Measurements from ENCODE around the gene NOTCH3.
A peak's percentile ranks its signal among the peaks of the same experiment; 100 is the strongest.

The NOTCH3 gene

DNA sequence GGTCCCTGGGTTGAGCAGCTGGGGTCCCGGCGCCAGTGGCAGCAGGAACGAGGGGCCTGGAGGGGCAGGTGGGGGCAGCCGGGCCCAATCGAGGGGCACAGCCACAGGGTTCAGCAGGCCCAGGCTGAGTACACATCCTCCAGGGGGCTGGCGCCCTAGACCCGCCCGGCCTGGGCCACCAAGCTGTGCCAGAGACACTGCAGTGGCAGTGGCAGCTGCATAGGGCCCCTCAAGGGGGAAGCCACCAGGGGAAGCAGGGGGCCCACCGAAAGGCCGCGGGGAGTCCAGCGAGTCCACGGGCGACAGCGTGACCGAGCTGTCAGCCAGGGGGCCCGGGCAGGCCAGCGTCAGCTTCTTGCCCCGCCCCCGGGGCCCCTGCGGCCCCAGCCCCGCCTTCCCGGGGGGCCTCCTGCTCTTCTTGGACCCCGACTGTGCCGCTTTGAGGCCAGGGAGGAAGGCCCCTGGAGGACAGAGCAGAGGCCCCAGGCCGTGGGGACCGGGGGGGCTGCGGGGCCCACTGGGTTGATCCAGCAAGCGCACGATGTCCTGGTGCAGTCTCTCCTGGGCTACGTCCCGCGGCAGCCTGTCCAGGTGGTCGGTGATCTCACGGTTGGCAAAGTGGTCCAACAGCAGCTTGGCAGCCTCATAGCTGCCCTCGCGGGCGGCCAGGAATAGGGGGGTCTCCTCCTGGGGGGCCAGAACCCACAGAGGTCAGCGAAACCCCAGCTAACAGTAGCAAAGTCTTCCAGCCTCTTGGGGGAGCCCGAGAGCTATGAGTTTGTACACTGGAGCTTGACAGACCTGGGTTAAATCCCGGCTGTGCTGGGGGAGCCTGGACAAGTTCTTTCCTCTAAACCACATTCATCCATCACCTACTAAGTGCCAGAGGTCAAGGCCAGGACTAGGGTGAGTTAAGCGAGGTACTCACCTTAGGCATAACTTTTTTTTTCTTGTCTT is 39.5 kb downstream of the NOTCH3 start:
- DNase-seq (ENCODE audit: low read depth, low spot score) = no peak

DNA sequence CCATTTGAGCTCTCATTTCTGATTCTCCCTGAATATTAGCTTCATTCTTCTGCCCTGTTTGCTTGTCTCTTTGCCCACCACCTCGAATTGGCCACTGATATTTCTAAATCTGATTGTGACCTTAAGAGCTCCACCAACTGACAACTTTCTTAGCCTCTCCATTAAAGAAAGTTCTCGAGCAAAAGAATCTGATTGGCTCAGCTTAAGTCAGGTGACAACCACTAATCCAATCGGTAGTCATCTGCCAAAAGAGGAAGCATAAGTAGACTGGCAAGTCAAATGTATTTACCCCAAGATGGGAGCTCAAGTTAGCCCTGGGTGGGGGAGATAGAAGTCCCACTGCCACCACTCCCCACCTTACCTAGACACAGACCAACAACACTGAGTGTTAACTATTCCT is 41.5 kb downstream of the NOTCH3 start:
- no peak for DNase-seq (ENCODE audit: low read depth, low spot score)

DNA sequence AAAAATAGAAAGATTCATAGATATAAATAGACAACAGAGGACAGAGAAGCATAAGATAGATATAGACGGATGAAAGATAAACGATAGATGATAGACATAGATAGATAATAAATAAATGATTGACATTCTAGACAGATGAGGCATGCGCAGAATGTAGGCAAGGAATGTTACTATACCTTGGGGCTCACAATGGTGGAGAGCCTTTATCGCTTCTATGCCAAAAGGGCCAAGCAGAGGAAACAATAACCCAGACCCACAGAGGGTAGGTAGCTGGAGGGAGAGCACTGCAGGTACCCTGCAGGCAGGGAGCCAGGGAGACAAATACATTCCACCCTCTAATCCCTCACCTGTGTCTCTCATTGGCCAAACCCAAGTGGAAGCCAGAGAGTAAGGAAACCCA is 44.4 kb downstream of the NOTCH3 start:
- DNase-seq (ENCODE audit: low read depth, low spot score) = no peak

DNA sequence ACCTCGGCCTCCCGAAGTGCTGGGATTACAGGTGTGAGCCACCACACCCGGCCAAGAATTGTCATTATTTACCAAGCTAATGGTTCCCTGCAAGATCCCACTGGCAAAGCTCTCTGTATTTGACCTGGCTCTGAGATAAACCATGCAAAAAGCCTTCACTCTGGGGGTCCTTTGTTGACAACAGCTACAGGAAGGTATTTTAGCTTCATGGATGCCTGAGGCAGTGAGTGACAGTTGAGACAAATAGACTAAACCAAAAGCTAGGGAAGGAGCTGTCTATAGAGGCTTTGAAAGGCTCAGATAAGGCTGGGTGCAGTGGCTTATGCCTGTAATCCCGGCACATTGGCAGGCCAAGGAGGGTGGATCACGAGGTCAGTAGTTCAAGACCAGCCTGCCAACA is 45.5 kb downstream of the NOTCH3 start:
- DNase-seq (ENCODE audit: low read depth, low spot score) = no peak

DNA sequence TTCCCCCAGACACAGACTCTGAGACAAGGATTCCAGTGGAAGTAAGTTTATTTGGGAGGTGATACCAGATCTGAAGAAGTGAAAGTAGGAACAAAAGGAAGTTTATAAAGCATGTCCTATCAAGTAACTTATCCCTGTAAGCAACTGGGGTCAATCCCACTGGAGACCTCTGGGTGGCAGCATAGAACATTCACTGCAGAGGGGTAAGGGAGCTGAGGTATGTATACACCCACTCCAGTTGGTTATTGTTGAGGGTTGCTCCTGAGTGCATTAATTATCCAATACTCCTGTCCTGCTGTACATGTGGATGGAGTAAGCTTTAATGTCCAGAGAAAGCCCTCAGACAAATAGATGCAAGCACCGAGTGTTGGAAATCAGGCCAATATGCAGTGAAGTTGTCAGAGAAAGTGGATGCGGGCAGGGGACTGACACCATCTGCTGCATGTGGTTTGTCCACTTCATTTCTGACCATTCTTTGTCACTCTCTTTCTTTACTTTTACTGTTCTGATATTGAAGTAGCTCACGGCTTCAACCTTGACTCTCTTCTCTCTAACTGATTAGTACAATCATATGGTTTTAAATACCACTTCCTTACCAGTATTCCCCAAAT is 46.7 kb downstream of the NOTCH3 start:
- DNase-seq (ENCODE audit: low read depth, low spot score) = peak; percentile 38

DNA sequence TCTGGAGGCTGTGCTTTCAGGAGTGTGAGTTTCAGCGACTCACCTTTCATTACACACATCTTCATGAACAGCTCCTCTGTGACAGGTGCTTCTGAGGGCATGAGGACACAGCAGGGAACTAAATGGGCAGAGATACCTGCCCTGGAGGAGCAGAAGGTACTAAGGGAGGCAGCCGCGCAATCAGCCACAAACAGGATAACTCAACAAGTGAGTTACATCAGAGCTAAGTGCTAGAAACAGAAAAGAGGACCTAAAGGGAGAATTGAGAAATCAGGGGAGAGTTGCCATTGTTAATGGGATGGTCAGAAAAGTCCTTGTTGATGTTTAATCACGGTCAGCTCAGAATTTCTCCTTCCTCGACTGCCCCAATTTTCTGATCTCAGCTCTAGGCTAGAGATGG is 51.1 kb downstream of the NOTCH3 start:
- no peak for DNase-seq (ENCODE audit: low read depth, low spot score)

DNA sequence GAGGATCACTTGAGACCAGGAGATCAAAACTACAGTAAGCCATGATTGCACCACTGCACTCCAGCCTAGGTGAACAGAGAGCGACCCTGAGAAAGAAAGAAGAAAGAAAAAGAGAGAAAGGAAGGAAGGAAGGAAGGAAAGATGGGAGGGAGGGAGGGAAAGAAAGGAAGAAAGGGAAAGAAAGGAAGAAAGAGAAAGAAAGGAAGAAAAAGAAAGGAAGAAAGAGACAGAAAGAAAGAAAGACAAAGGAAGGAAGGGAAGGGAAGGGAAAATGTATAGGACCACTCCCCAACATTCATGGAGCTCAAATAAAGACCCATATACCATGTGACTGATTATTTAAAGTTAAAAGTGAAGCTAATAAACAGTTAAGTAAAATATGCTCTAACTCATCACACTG is 53.7 kb downstream of the NOTCH3 start:
- DNase-seq (ENCODE audit: low read depth, low spot score) = no peak

DNA sequence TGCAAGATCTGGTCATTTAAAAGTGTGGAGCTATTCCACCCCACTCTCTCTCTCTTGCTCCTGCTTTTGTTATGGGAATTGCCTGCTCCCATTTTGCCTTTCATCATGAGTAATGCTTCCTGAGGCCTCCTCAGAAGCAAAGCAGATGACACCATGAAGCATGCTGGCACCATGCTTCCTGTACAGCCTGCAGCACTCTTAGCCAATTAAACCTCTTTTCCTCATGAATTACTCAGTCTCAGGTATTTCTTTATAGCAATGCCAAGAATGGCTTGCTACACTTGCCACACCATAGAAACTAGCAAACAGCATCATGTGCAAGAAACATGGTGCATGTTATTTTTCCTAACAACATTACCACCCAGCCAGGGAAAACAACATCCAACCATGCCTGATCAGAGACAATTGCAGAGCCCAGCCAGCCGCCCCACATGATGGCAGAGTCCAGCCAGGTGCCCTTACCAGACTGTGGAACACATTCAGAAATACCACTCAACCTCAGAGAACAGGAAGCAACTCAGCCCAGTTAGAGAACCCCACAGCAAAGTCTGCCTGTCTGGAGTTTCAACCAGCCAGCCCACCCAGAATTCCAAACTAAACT is 56.6 kb downstream of the NOTCH3 start:
- DNase-seq (ENCODE audit: low read depth, low spot score) = no peak

DNA sequence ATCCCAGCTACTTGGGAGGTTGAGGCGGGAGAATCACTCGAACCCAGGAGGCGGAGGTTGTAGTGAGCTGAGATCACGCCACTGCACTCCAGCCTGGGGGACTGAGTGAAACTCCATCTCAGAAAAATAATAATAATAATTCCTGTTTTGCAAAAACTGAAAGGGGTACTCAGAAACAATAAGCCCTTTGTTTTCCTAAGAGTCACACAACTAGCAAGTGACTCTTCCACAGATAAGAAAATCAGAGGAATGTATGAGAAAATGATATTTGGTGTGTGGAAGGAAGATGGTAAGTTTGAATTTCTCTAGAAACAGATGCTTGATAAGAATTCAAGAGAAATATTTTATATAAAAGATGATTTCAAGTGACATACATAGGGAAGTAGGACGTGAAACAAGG is 58.5 kb downstream of the NOTCH3 start:
- DNase-seq (ENCODE audit: low read depth, low spot score) = no peak

DNA sequence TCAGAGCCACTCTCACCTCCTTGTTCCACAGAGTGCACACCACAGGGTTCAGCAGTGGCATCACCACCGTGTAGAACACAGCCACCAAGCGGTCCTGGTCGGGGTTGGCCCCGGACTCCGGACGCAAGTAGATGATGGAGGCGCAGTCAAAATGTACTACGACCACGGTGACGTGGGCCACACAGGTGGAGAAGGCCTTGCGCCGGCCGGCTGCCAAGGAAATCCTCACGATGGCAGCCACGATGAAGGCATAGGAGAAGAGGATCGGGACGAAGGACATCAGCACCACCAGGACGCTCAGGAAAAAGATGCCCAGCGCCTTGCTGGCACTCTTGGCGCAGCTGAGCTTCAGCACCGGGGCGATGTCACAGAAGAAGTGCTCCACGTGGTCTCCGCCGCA is 59.7 kb downstream of the NOTCH3 start:
- no peak for DNase-seq (ENCODE audit: low read depth, low spot score)

DNA sequence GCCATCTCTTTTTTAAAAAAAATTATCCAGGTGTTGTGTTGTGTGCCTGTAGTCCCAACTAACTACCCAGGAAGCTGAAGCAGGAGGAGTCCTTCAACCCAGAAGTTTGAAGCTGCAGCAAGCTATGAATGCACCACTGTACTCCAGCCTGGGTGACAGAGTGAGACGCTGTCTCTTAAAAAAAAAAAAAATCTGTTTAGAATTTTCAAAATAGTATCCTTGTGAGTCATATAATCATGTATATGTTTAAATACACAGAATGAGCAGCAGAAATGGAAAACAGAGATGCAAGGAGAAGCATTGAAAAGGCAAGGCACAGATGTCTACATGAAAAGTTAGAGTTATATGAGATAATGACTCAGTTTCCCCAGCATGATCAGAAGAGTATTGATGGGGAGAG is 62.4 kb downstream of the NOTCH3 start:
- DNase-seq (ENCODE audit: low read depth, low spot score) = no peak

DNA sequence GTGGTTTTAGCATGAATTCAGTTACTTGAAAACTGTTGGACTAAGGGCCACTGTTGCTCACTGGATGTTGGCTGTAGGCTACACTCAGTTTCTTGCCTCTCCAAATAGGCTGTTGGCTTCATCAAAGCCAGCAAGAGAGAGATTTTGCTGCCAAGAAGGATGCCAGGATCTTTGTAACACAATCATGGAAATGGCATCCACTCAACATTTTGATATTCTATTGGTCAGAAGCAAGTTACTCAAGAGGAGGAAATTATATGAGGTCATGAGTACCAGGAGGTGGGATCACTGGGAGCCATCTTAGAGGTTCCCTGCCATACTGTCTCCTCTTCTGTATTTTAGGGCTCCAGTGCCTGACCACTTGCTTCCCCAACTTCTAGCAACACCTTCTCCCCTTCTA is 63.0 kb downstream of the NOTCH3 start:
- DNase-seq (ENCODE audit: low read depth, low spot score) = no peak

DNA sequence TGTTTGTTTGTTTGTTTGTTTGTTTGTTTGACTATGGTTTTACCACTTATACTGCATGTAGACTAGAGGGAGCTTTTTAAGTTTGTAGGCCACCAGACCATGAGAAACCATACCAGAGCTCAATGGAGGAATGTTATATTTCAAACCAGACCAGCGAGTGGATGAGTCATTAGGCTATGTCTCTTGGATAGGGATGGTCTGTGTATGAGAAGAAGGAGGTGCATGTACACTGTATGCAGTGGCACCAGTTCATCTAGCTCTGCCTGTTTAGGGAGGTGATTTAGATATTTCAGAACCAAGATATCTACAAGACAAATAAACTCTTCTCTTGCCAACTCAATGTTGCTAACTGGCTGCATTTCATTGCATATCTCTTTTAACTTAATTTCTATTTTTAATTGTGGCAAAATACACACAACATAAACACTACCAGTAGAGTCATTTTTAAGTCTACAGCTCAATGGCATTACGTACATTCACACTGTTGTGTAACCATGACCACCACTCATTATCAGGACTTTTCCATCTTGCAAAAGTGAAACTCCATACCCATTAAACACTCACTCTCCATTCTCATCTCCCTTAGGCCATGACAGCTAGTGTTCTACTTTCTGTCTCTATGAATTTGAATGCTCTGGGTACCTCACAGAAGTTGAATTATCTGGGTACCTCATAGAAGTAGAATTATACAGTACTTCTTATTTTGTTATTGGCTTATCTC is 64.4 kb downstream of the NOTCH3 start:
- DNase-seq (ENCODE audit: low read depth, low spot score) = no peak

DNA sequence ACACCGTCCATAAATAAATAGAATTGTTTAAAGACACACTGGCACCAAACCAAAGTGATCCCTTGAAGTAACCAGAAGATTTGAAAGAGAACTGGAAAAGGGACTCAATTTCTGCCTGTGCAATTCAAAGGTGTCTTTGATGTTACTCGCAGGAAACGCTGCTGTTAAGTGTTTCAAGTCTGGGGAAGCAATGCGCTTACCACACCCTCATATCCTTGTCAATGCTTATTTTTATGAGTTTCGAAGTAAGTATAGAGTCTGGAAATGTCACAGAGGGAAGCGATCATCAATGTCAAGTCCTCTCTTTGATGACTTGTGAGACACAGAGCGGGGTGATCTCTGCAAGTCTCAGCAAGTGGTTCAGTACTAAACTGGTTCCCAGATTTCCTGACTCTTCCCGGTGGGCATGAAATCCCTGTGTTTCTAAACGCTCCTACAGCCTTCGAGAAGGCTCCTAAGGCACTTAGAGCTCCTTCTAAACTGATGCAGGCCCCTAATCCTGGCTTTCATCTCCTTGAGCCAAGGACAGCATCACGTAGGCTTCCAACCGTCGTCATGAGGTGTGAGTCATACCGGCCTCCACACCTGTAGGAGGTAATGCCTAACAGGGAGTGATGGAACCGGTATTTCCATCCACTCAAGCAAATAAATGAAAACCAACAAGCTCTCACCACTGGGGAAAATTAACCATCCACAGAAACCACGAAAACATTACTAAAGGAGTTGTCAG is 70.8 kb downstream of the NOTCH3 start:
- DNase-seq (ENCODE audit: low read depth, low spot score) = no peak

DNA sequence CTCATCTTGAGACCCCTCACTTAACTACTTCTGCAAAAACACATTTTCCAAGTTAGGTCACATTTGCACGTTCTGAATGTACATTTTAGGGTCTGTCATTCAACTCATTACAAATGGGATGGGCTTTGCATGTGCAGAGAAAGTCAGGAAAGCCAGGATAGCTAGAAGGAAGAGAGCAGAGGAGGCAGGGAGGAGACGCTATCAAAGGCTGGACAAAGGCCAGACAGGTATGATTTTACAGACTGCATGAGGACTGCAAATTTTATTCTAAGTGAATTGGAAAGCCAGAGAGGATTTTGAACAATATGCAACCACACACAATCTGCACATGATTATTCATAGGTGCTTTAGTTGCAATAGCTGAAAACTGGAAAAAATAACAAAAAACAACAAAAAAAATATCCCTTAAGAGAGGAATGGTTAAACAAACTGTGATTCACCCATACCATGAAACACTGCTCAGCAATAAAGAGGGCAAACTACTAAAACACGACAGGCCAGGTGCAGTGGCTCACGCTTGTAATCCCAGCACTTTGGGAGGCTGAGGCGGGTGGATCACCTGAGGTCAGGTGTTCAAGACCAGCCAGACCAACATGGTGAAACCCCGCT is 72.5 kb downstream of the NOTCH3 start:
- DNase-seq (ENCODE audit: low read depth, low spot score) = no peak

DNA sequence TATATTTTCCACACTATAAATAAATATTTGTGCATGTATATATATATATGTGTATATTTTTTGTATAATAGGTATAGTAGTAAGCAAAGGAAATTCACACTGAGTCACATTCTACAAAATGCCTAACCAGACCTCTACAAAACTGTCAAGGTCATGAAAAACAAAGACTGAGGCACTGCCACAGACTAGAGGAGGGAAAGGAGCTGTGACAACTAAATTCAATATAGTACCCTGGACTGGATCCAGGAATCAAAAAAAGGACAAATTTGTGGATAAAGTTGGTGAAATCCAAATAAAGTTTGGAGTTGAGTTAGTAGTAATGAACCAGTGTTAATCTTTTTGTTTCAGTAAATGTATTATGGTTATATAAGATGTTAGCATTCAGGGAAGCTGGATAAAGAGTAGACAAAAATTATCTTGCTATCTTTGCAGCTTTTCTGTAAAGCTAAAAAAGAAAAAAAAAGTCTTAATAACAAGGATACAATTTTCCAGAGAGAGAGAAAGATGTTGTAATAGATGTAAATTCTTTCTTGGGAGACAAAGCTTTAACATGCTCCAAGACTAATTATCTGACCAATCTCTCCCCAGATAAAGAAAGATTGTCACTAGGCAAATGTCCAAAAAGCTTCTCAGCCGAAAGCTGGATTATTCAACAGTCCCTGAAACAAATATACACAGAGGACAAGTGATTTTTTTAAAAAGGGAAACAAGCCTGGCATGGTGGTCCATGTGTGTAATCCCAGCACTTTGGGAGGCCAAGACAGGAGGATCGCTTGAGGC is 74.5 kb downstream of the NOTCH3 start:
- DNase-seq (ENCODE audit: low read depth, low spot score) = no peak

DNA sequence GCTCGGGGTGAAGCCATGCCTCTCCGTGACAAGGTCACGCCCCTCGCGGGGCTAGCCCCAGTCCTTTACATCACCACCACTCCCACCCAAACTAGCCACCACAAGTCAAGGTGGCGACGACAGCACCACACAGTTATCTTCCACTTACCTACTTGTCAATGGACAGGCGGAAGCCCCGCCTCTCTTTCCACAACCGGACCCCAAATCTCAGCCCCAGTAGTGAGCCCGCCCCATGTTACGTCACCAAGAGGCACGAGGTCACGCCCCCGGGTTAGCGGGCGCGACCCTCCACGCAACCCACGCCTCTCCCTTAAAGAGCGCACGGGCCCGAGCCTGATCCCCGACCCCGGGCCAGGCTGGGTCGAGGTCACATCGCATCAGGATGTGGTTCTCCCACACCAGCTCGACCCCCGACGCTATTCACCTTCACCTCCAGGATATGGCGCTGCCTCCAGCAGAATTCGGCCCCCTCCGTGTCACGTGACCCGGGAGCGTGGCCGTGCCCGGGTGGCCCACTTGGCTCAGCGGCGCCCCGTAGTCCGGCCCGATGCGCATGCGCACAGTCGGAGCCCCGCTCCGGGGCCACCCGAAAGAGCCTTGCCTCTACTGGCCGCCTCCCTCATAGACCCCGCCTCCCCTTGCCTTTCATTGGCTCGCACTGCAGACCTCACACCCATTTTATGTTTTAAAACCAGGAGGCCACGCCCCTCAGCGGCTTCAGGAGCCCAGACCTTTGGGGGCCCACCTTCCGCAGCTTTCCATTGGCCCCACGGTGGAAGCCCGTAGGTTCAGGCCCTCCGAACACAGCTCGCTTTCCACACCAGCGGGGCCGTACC is 75.3 kb downstream of the NOTCH3 start:
- DNase-seq (ENCODE audit: low read depth, low spot score) = peak; percentile 87

DNA sequence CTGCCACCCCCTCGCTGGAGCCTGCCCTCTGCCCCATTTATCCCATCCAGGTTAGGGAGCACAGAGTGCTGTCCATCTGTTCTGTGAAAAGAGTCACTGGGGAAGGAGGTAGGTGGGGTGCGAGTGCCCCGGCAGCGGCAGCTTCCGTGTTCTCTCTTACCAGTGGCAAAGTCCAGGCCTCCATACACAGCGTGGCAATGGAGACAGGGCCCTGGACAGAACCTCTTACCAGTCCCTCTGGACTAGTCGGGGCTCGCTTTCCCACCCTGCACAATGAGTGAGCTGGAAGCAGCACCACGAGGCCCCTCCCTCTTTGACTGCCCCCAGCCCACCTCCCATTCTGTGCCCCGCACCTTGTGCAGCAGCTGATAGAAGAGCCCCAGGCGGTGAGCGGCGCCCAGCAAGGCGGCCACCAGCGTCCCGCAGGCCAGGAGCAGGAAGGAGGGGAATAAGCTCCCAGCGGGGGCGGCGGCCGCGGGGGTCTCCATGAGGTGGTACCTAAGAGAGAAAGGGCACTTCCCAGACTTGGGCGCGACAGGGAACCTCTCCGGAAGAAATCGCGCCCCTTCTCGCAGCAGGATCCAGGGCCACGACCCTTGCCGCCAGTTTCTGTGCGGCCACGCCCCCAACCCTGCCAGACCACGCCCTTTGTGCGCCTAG is 76.1 kb downstream of the NOTCH3 start:
- no peak for DNase-seq (ENCODE audit: low read depth, low spot score)

DNA sequence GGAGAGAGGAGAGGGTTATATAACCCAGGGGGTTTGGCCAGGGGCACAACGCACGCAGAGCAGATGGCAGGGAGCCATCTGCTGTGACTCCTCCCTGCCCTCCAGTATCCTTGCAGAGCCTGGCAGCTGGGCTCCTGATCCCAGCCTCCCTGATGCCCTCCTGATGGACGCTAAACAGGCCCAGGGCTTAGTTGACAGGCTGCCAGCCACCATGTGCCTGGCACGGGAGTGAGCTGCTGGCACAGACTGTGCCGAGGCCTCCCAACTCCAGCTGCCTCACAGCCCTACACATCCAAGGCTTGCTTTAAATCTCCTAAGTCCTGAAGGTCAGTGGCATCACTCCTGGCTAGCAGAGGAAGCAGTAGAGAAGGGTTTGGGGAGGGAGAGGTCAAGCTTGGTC is 76.9 kb downstream of the NOTCH3 start:
- DNase-seq (ENCODE audit: low read depth, low spot score) = no peak

All from iPS DF 19.7 (cell line).